Stimulated activated CD4-positive, alpha-beta T cell treated with anti-CD3 and anti-CD28 coated beads, Interleukin-1b, Interleukin-23, amount 100 ng/mL, for 4 hours (primary cell): ENCODE results near the gene LRMDA.

Source experiments
- DNase-seq, 2 donors: peaks; one replicate each; pipeline ENCODE4 v3.0.0-alpha.2; 2020; ENCODE audit warnings: low read depth in 2 of 2

The LRMDA gene

GRCh38 chr10:76086761-76087639 lies 655.6 kb downstream of the LRMDA start:
- DNase-seq, result no peak

DNA sequence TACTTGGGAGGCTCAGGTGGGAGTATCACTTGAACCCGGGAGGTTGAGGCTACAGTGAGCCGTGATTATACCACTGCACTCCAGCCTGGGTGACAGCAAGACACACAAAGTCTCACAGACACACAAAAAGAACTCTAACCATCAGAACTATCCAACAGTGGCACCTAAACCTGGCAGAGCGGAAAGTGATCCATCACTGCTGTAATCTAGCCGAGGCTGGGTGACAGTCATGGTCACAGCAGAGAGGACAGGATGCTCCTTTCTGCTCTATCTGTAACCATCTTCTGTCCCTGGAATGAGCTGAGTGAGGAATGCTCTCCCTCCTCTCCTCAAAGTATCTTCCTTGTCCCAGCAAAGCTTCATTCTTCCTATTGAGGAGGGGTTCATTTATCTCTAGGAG lies 656.6 kb downstream of the LRMDA start:
- no peak for DNase-seq

DNA sequence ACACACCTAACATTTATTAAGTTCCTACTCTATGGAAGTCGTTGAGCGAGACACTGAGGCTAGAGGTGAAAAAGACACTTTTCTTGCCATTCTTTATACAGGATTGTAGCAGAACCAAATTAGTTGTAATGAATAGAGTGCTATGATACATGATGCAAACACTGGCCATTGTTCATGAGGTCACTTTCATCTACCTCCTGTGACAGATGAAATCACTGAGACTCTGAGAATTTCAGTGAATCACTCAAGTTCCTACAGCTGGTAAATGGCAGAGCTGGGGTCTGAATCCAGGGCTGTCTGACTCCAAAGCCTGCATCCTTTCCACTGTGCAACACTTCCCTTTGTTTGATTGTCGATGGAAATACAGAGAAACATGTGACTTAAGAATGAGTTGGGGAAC lies 657.6 kb downstream of the LRMDA start:
- DNase-seq, result no peak

DNA sequence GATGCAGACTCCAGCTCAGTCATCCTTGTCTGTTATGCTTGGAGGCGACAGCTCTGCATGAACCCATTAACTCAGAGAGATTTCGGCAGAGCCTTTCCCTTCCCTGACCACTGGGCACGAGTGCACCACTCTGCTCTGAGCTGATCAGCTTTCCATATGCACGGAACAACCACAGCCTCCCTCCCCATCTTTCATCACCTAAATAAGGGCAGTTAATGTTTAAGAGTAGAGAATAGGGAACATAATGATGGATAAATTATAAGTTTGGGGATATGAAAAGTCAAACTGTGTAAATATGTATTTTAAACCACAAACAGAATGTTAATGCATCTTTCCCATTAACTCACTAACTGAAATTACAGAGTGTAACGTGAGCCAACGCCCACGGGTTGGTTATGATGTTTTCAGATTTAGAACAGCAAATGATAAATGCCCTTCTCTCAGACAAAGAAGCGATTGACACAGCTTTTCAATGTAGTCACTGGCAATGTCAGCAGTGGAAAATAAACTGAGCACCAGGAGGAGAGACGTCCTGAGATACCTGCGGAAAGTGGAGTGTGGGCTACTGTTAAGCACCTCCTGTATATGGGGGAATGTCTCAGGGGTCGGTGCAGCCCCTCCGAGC lies 658.2 kb downstream of the LRMDA start:
- DNase-seq, result no peak

DNA sequence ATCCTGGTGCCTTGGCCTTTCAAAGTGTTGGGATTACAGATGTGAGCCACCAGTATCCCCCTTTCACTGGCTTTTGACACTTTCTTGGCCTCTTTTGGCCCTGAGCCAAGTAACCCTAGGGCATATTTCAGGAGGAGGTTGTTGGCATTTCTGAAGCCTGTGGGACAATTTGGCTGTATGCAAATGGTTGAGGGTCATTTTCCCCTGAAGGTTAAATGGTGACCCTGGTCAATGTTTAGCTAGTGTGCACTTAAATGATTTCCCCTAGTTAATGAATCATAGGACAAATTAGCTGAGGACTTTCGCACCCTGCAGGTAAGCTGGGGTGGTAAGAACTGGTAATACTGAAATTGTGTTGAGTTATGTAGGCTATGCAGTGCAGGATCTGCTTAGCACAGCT lies 660.5 kb downstream of the LRMDA start:
- no peak for DNase-seq

DNA sequence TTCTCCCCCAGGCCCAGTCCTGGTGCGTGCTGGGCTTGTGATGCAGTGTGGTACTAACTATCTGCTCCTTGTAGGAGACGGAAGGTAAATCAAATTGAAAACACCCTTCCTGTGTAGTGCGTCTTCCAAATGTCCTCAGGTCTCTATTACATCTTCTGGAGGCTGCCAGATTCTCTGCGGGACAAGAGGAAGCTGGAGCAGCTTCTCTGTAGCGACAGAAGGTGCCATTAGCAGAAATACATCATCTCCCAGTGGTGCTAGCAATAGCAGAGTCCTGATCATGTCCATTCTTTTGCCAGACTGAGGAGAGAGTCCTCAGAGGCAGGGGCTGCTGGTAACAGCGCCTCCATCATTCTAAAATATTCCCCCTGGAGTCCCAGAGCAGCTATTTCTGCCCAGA lies 675.2 kb downstream of the LRMDA start:
- DNase-seq, result no peak

DNA sequence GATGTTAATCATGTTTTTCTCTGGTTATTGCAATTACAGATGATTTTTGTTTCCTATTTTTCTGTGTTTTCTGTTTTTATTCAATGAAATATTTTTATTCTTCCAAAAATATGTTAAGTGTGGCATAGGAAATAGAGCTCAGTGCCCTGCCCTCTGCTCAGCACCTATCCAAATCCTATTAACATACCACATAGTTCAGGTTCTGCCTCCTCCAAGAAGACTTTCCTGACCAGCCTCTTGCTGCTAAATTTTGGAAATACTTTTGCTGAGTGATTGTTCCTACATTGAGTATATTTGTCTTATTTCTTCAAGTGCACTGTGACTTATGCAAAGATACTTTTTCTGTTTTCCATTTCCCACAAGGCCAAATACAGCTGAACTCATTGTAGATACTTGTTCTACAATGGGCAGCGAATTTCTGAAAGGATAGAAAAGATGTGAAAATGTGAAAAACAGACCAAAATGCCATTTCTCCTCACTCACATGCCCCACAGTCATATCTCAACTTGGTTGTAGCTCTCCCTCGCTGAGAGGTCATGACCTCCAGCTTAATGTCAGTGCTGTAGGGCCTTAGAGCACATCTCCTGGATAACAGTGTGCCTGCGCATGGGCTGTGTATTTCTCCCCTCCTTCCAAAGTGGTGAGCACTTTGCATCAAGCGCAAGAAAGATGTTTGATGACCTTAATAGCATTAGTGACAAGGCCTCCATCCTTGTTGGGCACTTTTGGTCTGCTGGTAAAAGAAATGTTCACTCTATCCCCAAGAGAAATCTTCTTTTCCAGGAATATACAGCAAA lies 677.3 kb downstream of the LRMDA start:
- DNase-seq, result no peak

DNA sequence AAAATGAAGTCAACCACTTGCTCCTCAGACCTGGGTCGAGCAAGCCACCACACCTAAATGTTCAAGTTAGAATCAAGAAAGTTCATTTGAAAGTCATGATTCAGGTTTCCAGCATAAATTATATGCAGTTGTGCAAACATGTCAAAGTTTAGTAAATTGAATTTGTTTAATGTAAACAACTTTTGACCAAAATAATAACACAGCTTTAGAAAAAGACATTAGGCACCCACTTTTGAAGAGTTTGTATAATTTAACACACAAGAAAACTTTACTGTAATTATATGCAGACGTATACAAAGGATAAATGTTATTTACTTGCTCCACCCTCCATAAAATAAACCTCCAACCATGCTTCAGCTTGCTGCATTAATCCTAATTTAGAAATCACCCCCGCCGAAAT lies 680.0 kb downstream of the LRMDA start:
- no peak for DNase-seq

DNA sequence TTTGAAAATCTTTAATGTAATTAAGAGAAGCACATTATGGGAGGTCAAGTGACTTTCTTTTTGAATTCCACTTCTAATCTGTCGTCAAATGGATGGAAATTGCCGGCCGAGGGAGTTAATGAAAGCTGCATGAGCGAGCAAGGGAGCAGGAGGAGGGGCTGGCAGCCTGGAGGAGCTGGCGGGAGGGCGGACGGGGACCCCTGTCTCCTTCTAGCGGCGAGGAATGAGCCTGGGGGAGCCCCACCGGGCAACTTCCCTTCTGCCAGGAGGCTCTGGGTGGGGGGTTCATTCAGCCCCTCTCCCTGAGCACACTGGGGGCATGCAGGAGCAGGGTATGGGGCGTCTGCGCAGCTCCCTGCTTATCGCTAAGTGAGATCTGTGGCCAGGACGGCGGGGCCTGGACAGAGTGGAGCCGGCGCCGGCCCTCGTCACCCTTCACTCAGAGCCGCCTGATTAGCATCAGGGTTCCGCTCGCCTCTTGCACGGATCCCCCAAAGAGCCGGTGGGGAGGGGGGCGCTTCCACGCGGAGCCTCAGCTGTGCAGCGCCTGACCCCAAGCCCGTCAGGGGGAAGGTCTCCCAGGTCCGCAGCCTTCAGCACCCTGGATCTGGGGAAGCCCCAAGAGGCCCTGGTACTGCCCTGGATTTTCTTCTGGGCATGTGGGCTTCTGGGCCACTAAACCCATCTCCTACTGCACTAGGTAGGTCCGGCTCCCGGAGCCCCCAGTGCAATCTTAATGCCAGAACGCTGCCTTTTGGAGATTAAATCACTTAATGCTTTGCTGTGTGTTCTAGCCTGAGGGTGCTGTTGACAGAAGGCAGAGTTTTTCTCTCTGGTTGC lies 680.8 kb downstream of the LRMDA start:
- no peak for DNase-seq

DNA sequence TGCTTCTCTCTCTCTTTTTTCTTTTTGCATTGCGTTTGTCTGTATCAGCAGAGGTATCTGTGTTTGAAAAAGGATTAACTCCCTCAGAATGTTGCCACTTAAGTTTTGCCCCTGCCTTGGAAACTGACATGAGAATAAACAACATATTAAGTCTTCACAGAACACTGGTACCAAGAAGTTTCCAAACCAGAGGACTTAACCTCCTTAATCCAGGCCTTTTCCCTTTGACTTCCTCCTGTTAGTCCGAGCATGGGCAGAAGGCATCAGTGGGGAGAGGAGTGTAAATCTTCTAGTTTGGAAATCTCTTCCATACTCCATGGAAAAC lies 681.4 kb downstream of the LRMDA start:
- no peak for DNase-seq

DNA sequence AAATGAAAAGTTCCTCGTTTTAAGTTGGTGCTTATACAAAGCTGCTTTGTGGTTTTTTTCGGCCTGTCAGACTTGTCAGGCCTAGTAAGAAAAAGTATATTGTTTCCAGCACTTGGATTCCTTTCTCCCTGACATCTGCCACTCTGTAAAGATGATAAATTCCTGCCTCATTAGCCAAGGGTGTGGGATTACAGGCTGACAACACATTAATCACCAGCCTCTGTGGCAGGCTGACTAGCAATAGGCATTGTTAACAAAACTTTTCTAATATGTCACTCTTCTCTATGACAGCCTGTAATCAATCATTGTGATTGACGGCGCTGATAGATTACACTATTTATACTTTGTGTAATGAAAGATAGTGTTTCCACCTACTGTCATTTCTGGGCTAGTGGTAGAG lies 682.5 kb downstream of the LRMDA start:
- no peak for DNase-seq

DNA sequence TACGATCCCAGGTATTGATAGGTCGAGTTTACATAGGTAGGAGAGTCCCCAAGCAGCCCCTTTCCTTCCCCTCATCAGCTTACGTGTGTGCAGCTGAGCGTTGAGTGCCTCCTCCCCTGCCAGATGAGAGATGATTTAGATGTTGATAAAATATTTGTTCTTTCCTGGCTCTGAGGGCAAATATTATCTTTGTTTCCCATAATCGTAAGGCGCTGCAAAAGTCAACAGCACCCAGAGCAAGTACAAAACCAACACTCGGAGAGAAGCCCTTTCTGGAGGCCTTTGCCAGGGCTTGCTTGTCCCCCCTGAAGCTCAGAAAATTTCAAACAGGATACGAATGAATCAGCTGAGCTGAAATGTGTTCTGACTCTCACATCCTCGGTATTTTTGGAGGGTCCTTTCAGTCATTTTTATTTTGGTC lies 683.2 kb downstream of the LRMDA start:
- no peak for DNase-seq

DNA sequence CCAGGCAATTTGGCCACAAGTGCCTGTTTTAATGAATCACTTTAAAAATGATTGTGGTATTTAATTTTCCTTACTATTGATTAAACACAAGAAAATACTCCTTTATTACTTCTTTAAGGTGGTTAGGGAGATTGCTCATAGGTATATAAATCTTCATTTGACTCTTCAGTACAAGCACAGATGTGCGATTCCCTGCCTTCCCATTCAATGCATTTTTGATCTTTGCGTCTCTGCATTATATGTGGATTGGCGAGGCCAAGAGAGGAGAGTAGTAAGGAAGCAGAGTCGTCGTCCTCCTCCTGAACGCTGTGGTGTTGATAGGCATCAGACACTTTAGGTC lies 683.7 kb downstream of the LRMDA start:
- no peak for DNase-seq

- no peak for DNase-seq
These were observed 684.2 kb downstream of the LRMDA start for GRCh38 chr10:76115471-76116155.

GRCh38 chr10:76116523-76116922 lies 685.1 kb downstream of the LRMDA start:
- no peak for DNase-seq

- no peak for DNase-seq
These were observed 686.5 kb downstream of the LRMDA start for GRCh38 chr10:76117949-76118348.

DNA sequence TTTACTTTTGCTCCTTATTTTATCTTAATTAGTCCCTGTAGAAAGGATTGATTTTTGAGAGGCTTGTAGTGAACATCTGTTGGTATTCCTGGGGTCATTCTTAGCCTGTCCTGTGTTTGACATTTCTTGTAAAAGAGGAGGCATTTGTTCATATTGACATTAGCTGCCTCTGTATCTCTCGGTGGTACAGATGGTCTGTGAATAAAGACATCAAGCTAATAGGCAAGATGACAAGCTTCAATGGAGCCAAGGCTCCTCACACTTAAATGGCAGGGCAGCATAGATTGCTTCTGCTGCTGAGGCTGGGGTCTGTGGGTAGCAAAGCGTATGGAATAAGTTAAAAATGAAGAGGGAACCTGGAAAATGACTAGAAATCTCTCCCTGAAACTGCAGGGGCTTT lies 687.6 kb downstream of the LRMDA start:
- DNase-seq, result no peak

DNA sequence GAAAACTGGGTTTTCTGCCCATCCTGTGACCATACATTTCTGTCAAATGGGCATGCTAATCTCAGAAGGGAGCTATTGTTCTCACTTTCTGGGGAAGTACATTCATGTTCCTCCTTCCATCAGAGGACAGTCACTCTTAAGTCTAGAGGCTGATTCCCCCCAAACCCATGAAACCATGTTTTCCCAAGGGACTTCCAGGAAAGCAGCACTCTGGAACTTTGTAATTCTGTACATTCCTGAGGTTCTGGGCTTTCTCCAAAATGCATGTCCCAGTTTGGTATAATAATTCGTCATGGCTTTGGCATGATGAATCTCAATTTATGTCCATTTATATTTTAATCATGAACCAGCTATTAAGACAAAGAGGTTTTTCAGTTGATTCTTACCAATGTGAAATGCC lies 688.1 kb downstream of the LRMDA start:
- DNase-seq, result no peak

- no peak for DNase-seq
These were observed 690.6 kb downstream of the LRMDA start for GRCh38 chr10:76122056-76122455.

DNA sequence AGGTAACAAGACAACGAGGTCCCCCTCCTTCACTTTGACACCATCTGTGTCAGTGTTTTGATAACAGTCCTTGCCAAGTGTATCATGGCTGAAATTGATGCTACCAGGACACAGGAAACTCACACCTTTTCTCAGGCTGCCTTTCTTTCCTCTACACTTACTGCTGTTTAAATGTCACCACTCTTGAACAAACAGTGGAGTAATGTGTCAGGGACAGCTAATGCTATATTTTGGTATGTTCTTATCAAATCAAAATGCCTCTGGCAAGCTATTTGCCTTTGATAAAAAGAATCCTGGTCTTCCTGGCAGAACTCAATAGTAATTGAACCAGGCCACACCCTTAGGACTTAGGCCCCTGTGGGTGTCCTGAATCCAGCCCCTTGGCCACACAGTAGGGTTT lies 692.9 kb downstream of the LRMDA start:
- no peak for DNase-seq

GRCh38 chr10:76125900-76126299 lies 694.5 kb downstream of the LRMDA start:
- no peak for DNase-seq
